ENCODE results near the gene C1QTNF6.

C1QTNF6 gene

GRCh38 chr22:37223965-37224551 is 36.0 kb upstream of the C1QTNF6 start:
- DNase-seq: no peak

- no peak for DNase-seq
These were observed 34.5 kb upstream of the C1QTNF6 start for GRCh38 chr22:37222440-37222971.

- no peak for DNase-seq
These were observed 33.6 kb upstream of the C1QTNF6 start for GRCh38 chr22:37221424-37222333.

- peak; percentile 22 for DNase-seq
These were observed 32.5 kb upstream of the C1QTNF6 start for GRCh38 chr22:37220543-37220981.

GRCh38 chr22:37219533-37219932 is 31.5 kb upstream of the C1QTNF6 start:
- no peak for DNase-seq

- DNase-seq: no peak
These were observed 30.8 kb upstream of the C1QTNF6 start for GRCh38 chr22:37218771-37219411.

GRCh38 chr22:37218399-37218770 is 30.3 kb upstream of the C1QTNF6 start:
- DNase-seq: no peak

- DNase-seq: no peak
These were observed 27.8 kb upstream of the C1QTNF6 start for GRCh38 chr22:37215890-37216289.

- DNase-seq: no peak
These were observed 26.6 kb upstream of the C1QTNF6 start for GRCh38 chr22:37214731-37215030.

GRCh38 chr22:37213941-37214730 is 26.1 kb upstream of the C1QTNF6 start:
- DNase-seq: no peak

- DNase-seq: no peak
These were observed 25.3 kb upstream of the C1QTNF6 start for GRCh38 chr22:37213218-37213855.

GRCh38 chr22:37212174-37212906 is 24.3 kb upstream of the C1QTNF6 start, which contains the start of gene SSTR3:
Gene SSTR3, minus strand, starts transcription at chr22:37212477. Its CDS starts 4,674 bp downstream, at chr22:37207803.
- DNase-seq: no peak

GRCh38 chr22:37211866-37212173 is 23.8 kb upstream of the C1QTNF6 start:
- DNase-seq: no peak

GRCh38 chr22:37211075-37211865 is 23.2 kb upstream of the C1QTNF6 start:
- DNase-seq: no peak

GRCh38 chr22:37210041-37210803 is 22.2 kb upstream of the C1QTNF6 start:
- no peak for DNase-seq

GRCh38 chr22:37209140-37209845 is 21.2 kb upstream of the C1QTNF6 start:
- DNase-seq: no peak

GRCh38 chr22:37208401-37209139 is 20.5 kb upstream of the C1QTNF6 start:
- DNase-seq: no peak

- DNase-seq: no peak
These were observed 19.9 kb upstream of the C1QTNF6 start for GRCh38 chr22:37207981-37208380.

All from fibroblast of skin of back (primary cell).